ENCODE data around the gene RNASE9. TPM values are rescaled to one million over a fixed set of nuclear protein-coding genes. Genes with fewer than 3 reads are reported as not detected.

Gene RNASE9
- total and polyA plus RNA-seq, 2 donors (not counting 1 experiment from before 2014, with no cell fraction given): not detected

DNA sequence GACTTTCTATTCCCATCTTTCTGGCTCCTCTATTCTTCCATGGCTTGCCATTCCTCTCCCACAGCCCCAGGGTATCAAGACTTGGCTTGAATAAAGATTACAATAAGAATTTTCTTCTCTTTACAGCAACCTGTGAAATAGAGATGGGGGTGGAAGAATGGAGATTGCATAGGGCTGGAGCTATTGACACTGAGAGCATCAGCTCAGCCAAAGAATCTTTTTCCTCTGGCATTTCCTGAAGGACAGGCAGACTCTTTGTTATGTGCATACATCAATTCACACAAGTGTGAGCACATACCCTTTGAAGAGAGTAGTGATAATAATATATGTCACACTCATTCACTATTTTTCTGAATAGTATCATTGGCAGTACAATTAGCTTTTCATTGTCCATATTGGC lies 22.3 kb upstream of the RNASE9 start:
- H3K4me3 ChIP-seq (ENCODE audit: control extremely low read depth in 1 of 5, extremely low read depth in 1 of 5, insufficient read depth in 1 of 5, low read depth in 2 of 5, low read length in 4 of 5): no peak overlapping the region
- no peak overlapping the region for H3K27ac Mint-ChIP-seq
- H3K36me3 ChIP-seq (replicated peaks in 1 of 2; ENCODE audit: control extremely low read depth in 1 of 2, control insufficient read depth in 1 of 2, extremely low read depth in 1 of 2, insufficient read depth in 2 of 2, low read length in 1 of 2): no peaks in the 10 kb centered on the region
- peaks cover 5% of the 10 kb centered on the region for H3K9me3 Mint-ChIP-seq (ENCODE audit: insufficient read depth)
- no peaks in the 10 kb centered on the region for H4K20me1 ChIP-seq (ENCODE audit: control insufficient read depth, insufficient read depth, low read length, poor library complexity, severe bottlenecking)
- no peak overlapping the region for H3K27ac ChIP-seq (ENCODE audit: low read length in 2 of 2)
- no peak for TF ChIP-seq EZH2 (IDR thresholded peaks at IDR 0.05; ENCODE audit: borderline replicate concordance, insufficient read depth, low read depth, low read length, poor library complexity, severe bottlenecking)
- TF ChIP-seq CTCF (IDR thresholded peaks at IDR 0.05): no peak
- CTCF ChIA-PET: no interaction called here
- H3K9ac ChIP-seq (ENCODE audit: low read length): no peak overlapping the region
- H3K4me2 ChIP-seq (replicated peaks; ENCODE audit: low read depth, low read length, poor library complexity, severe bottlenecking): no peak overlapping the region
- H3K27me3 Mint-ChIP-seq: peaks cover 20% of the 10 kb centered on the region
- H3K79me2 ChIP-seq (ENCODE audit: control insufficient read depth, insufficient read depth, low read length): no peaks in the 10 kb centered on the region
- DNase-seq (no peak), ATAC-seq (ENCODE audit: low read depth) (no peak)
- no peak overlapping the region for H2AFZ ChIP-seq (ENCODE audit: insufficient read depth, low read depth, low read length, poor library complexity, severe bottlenecking)
- H3K4me1 ChIP-seq (ENCODE audit: control insufficient read depth in 2 of 2, insufficient read depth in 2 of 2, low read length in 2 of 2): no peaks in the 10 kb centered on the region
- no peaks in the 10 kb centered on the region for H3K9me3 ChIP-seq (ENCODE audit: control extremely low read depth in 1 of 3, control insufficient read depth in 2 of 3, insufficient read depth in 1 of 3, low read length in 2 of 3)
- H3K4me3 Mint-ChIP-seq: no peak overlapping the region
- H3K4me1 Mint-ChIP-seq: no peaks in the 10 kb centered on the region
- intact Hi-C loops (cut with micrococcal nuclease): no loop called here
- POLR2A ChIA-PET: no interaction called here
- H3K27me3 ChIP-seq (replicated peaks in 1 of 4; ENCODE audit: control extremely low read depth in 1 of 4, control insufficient read depth in 3 of 4, insufficient read depth in 4 of 4, low read length in 3 of 4): peaks cover 0 to 4% (median 0%) of the 10 kb centered on the region in 4 experiments

DNA sequence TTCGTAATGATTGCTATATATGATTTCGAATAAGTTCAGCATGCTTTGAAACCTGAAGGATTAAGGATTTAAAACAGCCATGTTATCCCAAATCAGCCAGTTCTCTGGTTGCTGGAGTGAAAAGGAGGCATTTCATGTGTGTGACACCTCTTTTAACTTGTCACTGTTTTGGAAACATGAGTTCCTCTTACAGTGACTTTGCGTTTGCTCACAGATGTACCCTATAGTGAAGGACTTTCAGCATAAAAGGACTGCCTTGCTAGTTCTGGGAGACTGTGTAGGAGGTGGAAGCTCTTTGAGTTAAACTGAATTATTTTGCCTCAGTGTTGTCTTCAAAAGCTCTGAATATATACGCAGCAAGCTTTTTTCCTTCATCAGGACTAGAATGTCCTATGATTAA lies 19.4 kb upstream of the RNASE9 start:
- CTCF ChIA-PET: interaction anchor here (1.0 kb wide), 1 partner anchor 83 kb away, joined by 3 read pairs; no protein-coding TSS in a partner anchor
- Histone ChIP-seq H3K36me3 (replicated peaks in 1 of 2; ENCODE audit: control extremely low read depth in 1 of 2, control insufficient read depth in 1 of 2, extremely low read depth in 1 of 2, insufficient read depth in 2 of 2, low read length in 1 of 2) (no peaks in the 10 kb centered on the region), H3K9me3 (ENCODE audit: control extremely low read depth in 1 of 3, control insufficient read depth in 2 of 3, insufficient read depth in 1 of 3, low read length in 2 of 3) (no peaks in the 10 kb centered on the region), H2AFZ (ENCODE audit: insufficient read depth, low read depth, low read length, poor library complexity, severe bottlenecking) (no peak overlapping the region), H3K79me2 (ENCODE audit: control insufficient read depth, insufficient read depth, low read length) (no peaks in the 10 kb centered on the region), H3K27ac (ENCODE audit: low read length in 2 of 2) (no peak overlapping the region), H4K20me1 (ENCODE audit: control insufficient read depth, insufficient read depth, low read length, poor library complexity, severe bottlenecking) (no peaks in the 10 kb centered on the region), H3K4me3 (ENCODE audit: control extremely low read depth in 1 of 5, extremely low read depth in 1 of 5, insufficient read depth in 1 of 5, low read depth in 2 of 5, low read length in 4 of 5) (no peak overlapping the region), H3K4me1 (ENCODE audit: control insufficient read depth in 2 of 2, insufficient read depth in 2 of 2, low read length in 2 of 2) (no peaks in the 10 kb centered on the region), H3K4me2 (replicated peaks; ENCODE audit: low read depth, low read length, poor library complexity, severe bottlenecking) (no peak overlapping the region), H3K27me3 (replicated peaks in 1 of 4; ENCODE audit: control extremely low read depth in 1 of 4, control insufficient read depth in 3 of 4, insufficient read depth in 4 of 4, low read length in 3 of 4) (no peaks in the 10 kb centered on the region), H3K9ac (ENCODE audit: low read length) (no peak overlapping the region)
- Mint-ChIP-seq H3K27me3 (peaks cover 11% of the 10 kb centered on the region), H3K4me3 (no peak overlapping the region), H3K9me3 (ENCODE audit: insufficient read depth) (no peaks in the 10 kb centered on the region), H3K4me1 (no peaks in the 10 kb centered on the region), H3K27ac (no peak overlapping the region)
- ATAC-seq (ENCODE audit: low read depth) (no peak), DNase-seq (no peak)
- intact Hi-C loops (cut with micrococcal nuclease): no loop called here
- POLR2A ChIA-PET: interaction anchor here (0.6 kb wide), 1 partner anchor 292 kb away, joined by 4 read pairs; no protein-coding TSS in a partner anchor
- TF ChIP-seq EZH2 (IDR thresholded peaks at IDR 0.05; ENCODE audit: borderline replicate concordance, insufficient read depth, low read depth, low read length, poor library complexity, severe bottlenecking) (no peak), CTCF (IDR thresholded peaks at IDR 0.05) (no peak)
- WGBS (ENCODE audit: insufficient coverage): 33% methylated on average over 1 of the region's 4 CpGs
